Coronary artery (tissue), 2 donors: ENCODE results near the gene ADAM30.
"Not testable (repeated sequence)": the region's sequence is repeated elsewhere in the genome, so short reads cannot be mapped to it uniquely, and the experiment has no call there.

Source experiments
- DNase-seq: peaks from one replicate; pipeline ENCODE4 v3.0.0-alpha.2; 2017; ENCODE audit warnings: low spot score
- H3K27ac ChIP-seq, 2 donors: fragments of 200-600 bp; sonication (generic); one replicate each; pipeline ENCODE4 v1.5.1; 2016 to 2019
- H3K4me3 ChIP-seq: fragments of 200-600 bp; sonication (generic); 2 replicates; pipeline ENCODE4 v1.5.1; 2016; ENCODE audit warnings: mild to moderate bottlenecking, moderate library complexity
- TF ChIP-seq, protein P1 (sequence below): fragments of 200-600 bp; sonication (generic); IDR thresholded peaks from one replicate; pipeline ENCODE4 v1.5.1; 2019; ENCODE audit warnings: antibody characterized with exemption

ADAM30 gene

GRCh38 chr1:119865627-119866026 is 30.7 kb downstream of the ADAM30 start:
- TF ChIP-seq, protein P1, sequence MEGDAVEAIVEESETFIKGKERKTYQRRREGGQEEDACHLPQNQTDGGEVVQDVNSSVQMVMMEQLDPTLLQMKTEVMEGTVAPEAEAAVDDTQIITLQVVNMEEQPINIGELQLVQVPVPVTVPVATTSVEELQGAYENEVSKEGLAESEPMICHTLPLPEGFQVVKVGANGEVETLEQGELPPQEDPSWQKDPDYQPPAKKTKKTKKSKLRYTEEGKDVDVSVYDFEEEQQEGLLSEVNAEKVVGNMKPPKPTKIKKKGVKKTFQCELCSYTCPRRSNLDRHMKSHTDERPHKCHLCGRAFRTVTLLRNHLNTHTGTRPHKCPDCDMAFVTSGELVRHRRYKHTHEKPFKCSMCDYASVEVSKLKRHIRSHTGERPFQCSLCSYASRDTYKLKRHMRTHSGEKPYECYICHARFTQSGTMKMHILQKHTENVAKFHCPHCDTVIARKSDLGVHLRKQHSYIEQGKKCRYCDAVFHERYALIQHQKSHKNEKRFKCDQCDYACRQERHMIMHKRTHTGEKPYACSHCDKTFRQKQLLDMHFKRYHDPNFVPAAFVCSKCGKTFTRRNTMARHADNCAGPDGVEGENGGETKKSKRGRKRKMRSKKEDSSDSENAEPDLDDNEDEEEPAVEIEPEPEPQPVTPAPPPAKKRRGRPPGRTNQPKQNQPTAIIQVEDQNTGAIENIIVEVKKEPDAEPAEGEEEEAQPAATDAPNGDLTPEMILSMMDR, result no peak
- Histone ChIP-seq H3K27ac (no peak overlapping the region), H3K4me3 (no peak overlapping the region)
- no peak for DNase-seq

GRCh38 chr1:119862276-119862675 is 34.0 kb downstream of the ADAM30 start:
- H3K27ac ChIP-seq, result no peak overlapping the region
- TF ChIP-seq, protein P1, result no peak
- H3K4me3 ChIP-seq, result no peak overlapping the region
- no peak for DNase-seq

DNA sequence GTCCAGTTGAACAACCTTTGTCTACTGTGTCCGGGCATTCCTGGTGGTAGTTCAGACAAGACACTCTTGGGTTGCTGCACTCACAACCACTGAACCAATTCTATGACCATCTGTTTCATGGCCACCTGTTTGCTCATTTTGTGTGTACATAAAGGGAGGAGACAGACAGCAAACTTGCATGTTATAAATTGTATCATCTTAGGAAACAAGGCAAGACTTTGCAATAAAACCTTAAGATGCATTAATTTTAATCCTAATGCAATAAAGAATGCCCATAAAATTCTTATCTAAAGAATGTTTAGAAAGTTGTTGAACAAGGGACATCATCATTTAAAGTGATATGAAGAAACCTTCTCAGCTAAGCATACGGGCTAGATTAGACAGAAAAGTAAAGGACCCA is 34.8 kb downstream of the ADAM30 start:
- Histone ChIP-seq H3K27ac (no peak overlapping the region), H3K4me3 (no peak overlapping the region)
- DNase-seq, result no peak
- TF ChIP-seq, protein P1, result no peak

DNA sequence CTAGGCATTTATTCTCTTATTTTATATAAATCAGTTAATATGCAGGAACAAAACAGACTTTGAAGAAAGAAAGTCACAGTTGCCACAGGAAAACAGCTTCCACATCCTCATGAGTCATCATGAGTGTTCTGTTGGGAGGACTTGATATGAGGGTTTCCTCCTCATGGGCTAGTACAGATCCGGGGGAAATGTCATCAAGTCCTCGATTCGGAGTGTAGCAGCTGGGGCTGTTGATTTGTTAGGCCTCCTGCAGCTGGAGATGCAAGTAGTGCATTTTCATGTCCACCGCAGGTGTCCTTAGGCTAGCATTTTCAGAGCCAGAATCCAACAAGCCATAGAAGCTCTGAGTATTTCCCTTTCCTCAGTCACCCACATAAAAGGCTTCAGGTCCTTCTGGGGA is 36.7 kb downstream of the ADAM30 start:
- TF ChIP-seq, protein P1, result no peak
- Histone ChIP-seq H3K27ac (no peak overlapping the region), H3K4me3 (no peak overlapping the region)
- DNase-seq, result no peak

DNA sequence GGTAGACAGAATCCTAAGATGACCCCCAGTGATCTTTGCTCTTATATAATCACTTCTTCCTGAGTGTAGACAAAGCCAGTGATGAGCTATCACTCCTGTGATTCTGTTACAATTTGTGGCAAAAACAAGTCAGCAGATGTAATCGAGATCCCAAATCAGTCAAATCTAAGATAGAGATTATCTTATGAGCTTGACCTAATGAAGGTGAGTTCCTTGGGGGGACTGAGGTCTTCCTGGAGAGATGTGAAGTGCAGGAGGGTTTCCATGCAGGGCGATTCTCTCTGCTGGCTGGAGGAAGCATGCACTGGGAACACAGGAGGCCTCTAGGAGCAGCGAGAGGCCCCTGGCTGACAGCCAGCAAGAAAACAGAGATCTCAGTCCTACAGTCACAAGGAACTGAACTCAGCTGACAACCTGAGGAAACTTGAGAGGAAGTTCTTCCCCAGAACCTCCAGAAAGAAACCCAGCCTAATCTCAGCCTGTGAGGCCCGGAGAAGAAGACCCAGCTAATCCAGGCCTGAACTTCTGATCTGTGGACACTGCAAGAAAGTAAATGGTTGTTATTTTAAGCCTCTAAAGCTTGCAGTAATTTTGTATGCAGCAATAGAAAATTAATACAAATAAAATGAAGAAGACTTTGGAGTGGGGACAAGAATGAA is 37.6 kb downstream of the ADAM30 start:
- not testable (repeated sequence) for DNase-seq, H3K4me3 ChIP-seq, H3K27ac ChIP-seq

DNA sequence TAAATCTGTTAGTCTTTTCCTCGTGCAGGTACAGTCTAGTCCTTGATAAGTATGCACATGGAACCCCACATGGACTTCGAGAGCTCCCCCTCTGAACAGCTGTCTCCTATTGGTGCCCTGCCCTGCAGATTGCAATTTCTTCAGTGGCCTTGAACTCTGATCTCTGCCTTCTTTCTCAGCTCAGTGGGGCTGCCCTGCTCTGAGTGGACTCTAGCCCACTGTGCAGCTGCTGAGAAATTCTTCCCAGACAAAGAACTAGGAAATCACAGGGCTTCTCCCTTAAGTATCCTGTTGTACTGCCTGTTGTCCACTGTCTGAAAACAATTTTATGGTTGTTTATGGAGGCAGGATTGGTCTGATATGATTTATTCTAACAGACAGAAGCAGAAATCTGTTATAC is 38.2 kb downstream of the ADAM30 start:
- DNase-seq, result no peak
- no peak overlapping the region for H3K27ac ChIP-seq
- TF ChIP-seq, protein P1, result no peak
- no peak overlapping the region for H3K4me3 ChIP-seq

DNA sequence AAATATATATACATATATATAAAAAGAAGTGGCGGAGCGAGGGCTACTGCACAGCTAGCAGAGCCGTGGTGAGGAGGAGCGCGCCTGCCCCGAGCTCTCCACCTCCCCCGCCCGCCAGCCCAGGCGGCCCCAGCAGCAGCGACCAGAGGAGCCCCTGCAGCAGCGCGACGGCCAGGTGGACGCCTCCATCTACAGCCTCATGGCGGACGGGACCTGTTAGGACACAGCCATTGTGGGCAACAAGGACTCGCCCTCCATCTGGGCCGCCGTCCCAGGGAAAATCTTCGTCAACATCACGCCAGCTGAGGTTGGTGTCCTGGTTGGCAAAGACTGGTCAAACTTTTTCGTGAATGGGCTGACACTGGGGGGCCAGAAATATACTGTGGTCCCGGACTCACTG is 43.2 kb downstream of the ADAM30 start:
- DNase-seq, result no peak
- Histone ChIP-seq H3K4me3 (no peak overlapping the region), H3K27ac (no peak overlapping the region)
- TF ChIP-seq, protein P1, result no peak

DNA sequence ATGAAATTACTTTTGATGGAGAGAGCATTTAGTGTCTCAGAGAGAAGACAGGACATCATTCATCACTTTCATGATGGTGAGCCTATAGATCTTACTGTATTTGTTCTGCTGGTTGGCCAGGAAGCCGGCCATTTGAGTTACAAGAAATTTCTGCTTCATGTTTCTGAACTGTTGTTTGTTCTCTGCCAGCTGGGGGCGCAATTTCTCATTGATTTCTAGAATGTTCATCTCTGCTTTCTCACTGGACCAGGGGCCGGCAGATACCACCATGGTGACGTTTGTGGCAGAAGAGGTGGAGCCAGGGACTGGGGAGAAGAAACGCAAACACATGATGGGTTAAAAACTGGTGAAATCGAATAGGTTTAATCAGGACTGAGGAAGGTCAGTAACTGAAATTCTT is 52.1 kb downstream of the ADAM30 start:
- not testable (repeated sequence) for H3K27ac ChIP-seq, H3K4me3 ChIP-seq, DNase-seq
